AG09309 (cell line): ENCODE measurements around the gene TRIM17.

Source experiments
- DNase-seq: peaks from one replicate; pipeline ENCODE4 v3.0.0-alpha.2; 2010; ENCODE audit warnings: low read depth
- H3K4me3 ChIP-seq: 2 replicates; pipeline ENCODE4 v1.5.1; 2011; ENCODE audit warnings: mild to moderate bottlenecking, low read depth, low read length, moderate library complexity; ENCODE audit not compliant: control insufficient read depth
- TF ChIP-seq, protein P1 (sequence below): IDR thresholded peaks from 2 replicates; pipeline ENCODE4 v1.5.1; 2011; ENCODE audit warnings: mild to moderate bottlenecking, low read depth, low read length, inconsistent platforms; ENCODE audit not compliant: insufficient read depth, control insufficient read depth; ENCODE audit errors: missing control alignments

The TRIM17 gene

DNA sequence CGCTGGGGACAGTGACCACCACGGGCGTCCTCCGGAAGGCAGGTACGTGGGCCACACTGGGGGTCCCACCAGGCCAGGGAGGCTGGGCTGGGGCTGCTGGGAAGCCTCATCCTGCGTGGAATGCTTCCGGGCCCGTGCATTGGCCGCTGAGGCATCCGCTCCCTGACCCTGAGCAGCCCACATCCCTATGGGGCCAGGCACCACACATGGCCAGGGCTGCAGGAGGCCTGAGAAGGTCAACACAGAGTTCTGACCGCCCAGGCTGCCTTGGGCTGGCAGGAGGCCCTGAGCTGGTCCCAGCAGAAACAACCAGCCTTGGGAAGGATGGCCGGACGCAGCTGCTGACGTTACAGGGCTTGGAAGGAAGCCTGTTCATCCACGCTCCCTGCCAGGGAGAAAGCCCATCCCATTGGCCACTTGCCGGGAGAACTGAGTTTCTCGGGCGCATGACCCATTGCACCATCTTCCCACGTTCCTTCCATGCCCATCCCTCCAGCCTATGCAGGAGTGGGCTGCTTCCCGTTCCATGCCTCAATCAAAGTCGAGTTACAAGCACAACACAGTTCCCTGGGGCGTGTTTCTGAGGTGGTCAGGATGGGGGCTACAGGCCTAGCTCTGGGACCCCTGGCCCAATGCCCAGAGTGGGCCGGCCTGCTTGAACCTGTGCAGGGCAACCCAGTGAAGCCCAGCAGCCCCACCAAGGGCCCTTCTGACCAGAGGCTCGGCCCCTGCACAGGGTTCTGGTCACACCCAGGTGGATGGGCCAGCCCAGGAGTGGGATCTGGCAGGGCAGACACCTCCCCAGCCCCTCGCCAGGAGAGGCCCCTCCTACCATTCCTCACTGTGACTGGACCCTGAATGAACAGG, 41.7 kb downstream of the TRIM17 start:
- TF ChIP-seq, protein P1, sequence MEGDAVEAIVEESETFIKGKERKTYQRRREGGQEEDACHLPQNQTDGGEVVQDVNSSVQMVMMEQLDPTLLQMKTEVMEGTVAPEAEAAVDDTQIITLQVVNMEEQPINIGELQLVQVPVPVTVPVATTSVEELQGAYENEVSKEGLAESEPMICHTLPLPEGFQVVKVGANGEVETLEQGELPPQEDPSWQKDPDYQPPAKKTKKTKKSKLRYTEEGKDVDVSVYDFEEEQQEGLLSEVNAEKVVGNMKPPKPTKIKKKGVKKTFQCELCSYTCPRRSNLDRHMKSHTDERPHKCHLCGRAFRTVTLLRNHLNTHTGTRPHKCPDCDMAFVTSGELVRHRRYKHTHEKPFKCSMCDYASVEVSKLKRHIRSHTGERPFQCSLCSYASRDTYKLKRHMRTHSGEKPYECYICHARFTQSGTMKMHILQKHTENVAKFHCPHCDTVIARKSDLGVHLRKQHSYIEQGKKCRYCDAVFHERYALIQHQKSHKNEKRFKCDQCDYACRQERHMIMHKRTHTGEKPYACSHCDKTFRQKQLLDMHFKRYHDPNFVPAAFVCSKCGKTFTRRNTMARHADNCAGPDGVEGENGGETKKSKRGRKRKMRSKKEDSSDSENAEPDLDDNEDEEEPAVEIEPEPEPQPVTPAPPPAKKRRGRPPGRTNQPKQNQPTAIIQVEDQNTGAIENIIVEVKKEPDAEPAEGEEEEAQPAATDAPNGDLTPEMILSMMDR = no peak
- DNase-seq = peak; percentile 86
- H3K4me3 ChIP-seq = no peak overlapping the region

DNA sequence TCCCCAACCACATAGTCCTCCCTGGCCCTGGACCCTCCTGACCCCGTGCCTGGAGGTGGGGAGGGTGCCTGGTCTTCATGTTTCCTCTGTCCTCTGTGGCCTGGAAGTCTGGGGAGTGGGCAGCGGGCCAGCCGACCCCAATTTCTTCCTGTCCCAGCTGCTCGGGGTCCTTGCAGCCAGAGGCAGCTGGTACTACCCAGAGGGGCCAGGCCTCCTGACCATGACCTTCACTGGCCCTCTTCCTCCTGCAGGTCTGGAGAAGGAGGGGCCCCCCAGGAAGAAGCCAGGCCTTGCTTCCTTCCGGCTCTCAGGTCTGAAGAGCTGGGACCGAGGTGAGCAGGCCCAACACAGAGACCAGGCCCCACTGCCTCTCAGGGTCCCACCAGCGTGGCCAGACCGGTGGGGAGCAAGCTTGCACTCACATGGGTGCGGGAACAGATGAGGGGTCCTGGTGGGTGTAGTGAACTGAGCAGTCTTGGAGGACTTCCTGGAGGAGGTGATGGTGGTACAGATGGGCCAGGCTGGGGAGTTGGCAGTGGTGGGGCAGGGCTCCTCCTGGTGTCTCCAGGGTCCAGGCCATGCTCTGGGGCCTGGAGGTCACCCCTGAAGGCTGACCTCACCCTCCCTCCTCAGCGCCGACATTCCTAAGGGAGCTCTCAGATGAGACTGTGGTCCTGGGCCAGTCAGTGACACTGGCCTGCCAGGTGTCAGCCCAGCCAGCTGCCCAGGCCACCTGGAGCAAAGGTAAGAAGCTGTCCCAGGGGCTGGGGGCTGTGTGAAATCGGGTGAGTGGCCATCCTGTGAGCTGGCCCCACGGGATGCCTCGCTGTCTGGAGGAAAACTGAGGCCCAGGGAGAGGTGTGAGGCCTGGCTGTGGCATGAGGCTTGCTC, 42.7 kb downstream of the TRIM17 start:
- TF ChIP-seq, protein P1 = no peak
- DNase-seq = no peak
- H3K4me3 ChIP-seq = no peak overlapping the region

DNA sequence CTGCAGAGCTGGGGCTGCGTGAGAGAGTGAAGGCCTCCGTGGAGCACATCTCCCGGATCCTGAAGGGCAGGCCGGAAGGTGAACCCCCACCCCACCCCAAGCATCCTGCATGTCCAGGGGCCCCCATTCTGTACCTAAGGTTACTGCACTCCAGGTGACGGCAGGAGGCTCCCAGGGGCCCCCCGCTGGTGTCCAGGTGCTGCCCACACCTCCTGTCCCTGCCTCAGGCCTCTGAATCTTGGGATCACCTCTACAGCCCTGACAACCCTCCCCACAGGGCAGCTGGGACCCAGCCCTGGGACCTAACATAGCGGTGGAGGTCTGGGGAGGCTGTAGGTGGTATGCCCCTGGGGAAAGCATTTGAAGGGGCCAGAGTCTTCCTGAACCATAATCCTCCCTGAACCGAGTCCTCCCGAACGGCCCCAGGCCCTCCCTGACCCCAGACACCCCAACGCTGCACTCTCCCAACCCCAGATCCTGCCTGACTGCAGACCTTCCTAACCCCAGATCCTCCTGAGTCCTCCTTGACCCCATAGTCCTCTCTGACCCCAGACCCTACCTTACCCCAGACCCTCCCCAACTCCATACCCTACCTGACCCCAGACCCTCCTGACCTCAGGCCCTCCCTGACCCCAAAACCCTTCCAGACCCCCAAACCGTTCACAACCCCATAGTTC, 43.5 kb downstream of the TRIM17 start:
- H3K4me3 ChIP-seq = no peak overlapping the region
- DNase-seq = no peak
- TF ChIP-seq, protein P1 = no peak

DNA sequence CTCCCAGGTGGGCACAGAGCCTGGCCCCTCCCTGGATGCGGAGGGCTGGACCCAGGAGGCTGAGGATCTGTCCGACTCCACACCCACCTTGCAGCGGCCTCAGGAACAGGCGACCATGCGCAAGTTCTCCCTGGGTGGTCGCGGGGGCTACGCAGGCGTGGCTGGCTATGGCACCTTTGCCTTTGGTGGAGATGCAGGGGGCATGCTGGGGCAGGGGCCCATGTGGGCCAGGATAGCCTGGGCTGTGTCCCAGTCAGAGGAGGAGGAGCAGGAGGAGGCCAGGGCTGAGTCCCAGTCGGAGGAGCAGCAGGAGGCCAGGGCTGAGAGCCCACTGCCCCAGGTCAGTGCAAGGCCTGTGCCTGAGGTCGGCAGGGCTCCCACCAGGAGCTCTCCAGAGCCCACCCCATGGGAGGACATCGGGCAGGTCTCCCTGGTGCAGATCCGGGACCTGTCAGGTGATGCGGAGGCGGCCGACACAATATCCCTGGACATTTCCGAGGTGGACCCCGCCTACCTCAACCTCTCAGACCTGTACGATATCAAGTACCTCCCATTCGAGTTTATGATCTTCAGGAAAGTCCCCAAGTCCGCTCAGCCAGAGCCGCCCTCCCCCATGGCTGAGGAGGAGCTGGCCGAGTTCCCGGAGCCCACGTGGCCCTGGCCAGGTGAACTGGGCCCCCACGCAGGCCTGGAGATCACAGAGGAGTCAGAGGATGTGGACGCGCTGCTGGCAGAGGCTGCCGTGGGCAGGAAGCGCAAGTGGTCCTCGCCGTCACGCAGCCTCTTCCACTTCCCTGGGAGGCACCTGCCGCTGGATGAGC, 44.3 kb downstream of the TRIM17 start:
- no peak overlapping the region for H3K4me3 ChIP-seq
- DNase-seq = no peak
- TF ChIP-seq, protein P1 = no peak

DNA sequence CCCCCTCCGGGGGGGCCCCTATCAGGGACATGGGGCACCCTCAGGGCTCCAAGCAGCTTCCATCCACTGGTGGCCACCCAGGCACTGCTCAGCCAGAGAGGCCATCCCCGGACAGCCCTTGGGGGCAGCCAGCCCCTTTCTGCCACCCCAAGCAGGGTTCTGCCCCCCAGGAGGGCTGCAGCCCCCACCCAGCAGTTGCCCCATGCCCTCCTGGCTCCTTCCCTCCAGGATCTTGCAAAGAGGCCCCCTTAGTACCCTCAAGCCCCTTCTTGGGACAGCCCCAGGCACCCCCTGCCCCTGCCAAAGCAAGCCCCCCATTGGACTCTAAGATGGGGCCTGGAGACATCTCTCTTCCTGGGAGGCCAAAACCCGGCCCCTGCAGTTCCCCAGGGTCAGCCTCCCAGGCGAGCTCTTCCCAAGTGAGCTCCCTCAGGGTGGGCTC, 44.9 kb downstream of the TRIM17 start:
- TF ChIP-seq, protein P1 = no peak
- no peak overlapping the region for H3K4me3 ChIP-seq
- DNase-seq = no peak
